Osteocyte (in vitro differentiated cells): ENCODE measurements around the gene PRKG1. TPM values are rescaled to one million over a fixed set of nuclear protein-coding genes. Genes with fewer than 3 reads are reported as not detected.

Experiments used
- DNase-seq: peaks from one replicate; pipeline ENCODE4 v3.0.0; 2021; ENCODE audit warnings: mixed read lengths; ENCODE audit not compliant: unreplicated experiment; ENCODE audit errors: extremely low spot score
- H3K27ac Mint-ChIP-seq: one replicate; pipeline ENCODE4 v1.8.0; 2021; ENCODE audit warnings: mild to moderate bottlenecking, mixed read lengths; ENCODE audit not compliant: unreplicated experiment
- H3K27me3 Mint-ChIP-seq: one replicate; pipeline ENCODE4 v1.8.0; 2021; ENCODE audit warnings: mixed read lengths; ENCODE audit not compliant: unreplicated experiment
- H3K36me3 Mint-ChIP-seq: one replicate; pipeline ENCODE4 v1.8.0; 2021; ENCODE audit warnings: mixed read lengths; ENCODE audit not compliant: unreplicated experiment
- H3K4me1 Mint-ChIP-seq: one replicate; pipeline ENCODE4 v1.8.0; 2021; ENCODE audit warnings: mixed read lengths; ENCODE audit not compliant: unreplicated experiment
- H3K4me3 Mint-ChIP-seq: one replicate; pipeline ENCODE4 v1.8.0; 2021; ENCODE audit warnings: mild to moderate bottlenecking, moderate library complexity, mixed read lengths; ENCODE audit not compliant: unreplicated experiment
- H3K9me3 Mint-ChIP-seq: one replicate; pipeline ENCODE4 v1.8.0; 2021; ENCODE audit warnings: mixed read lengths; ENCODE audit not compliant: unreplicated experiment
- total RNA-seq: library from RNA; stranded (reverse); gene quantifications from 2 replicates; pipeline ENCODE4 v1.2.1, GENCODE V29; 2021
- TF ChIP-seq, protein P1 (sequence below): fragments of 200-600 bp; sonication (generic); IDR thresholded peaks from 2 replicates; pipeline ENCODE4 v1.5.0; 2021; ENCODE audit warnings: antibody characterized with exemption, mild to moderate bottlenecking, moderate library complexity

PRKG1 gene
- total RNA-seq, 1 donor from 2014 or later, result 10.8 TPM

DNA sequence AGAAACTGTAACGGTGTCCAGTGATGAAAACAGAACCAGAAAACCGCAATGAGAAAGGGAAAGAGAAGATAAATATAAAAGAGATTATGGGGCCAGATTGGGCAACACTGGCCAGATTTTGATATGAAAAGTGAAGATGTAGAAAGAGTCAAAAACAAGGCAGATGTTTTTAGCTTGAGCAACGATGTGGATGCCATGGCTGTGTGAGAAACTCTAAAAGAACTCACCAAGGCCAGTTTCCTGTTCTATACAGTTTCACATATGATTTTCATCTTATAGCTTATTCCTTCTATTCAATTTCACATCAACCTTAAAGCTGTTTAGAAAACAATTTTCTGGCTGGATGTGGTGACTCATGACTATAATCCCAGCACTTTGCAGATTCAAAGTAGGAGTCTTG is 588.8 kb downstream of the PRKG1 start:
- Mint-ChIP-seq H3K36me3 (no peaks in the 10 kb centered on the region), H3K27me3 (no peaks in the 10 kb centered on the region), H3K27ac (no peak overlapping the region), H3K4me1 (peaks cover 6% of the 10 kb centered on the region), H3K9me3 (no peaks in the 10 kb centered on the region), H3K4me3 (no peak overlapping the region)
- TF ChIP-seq, protein P1, sequence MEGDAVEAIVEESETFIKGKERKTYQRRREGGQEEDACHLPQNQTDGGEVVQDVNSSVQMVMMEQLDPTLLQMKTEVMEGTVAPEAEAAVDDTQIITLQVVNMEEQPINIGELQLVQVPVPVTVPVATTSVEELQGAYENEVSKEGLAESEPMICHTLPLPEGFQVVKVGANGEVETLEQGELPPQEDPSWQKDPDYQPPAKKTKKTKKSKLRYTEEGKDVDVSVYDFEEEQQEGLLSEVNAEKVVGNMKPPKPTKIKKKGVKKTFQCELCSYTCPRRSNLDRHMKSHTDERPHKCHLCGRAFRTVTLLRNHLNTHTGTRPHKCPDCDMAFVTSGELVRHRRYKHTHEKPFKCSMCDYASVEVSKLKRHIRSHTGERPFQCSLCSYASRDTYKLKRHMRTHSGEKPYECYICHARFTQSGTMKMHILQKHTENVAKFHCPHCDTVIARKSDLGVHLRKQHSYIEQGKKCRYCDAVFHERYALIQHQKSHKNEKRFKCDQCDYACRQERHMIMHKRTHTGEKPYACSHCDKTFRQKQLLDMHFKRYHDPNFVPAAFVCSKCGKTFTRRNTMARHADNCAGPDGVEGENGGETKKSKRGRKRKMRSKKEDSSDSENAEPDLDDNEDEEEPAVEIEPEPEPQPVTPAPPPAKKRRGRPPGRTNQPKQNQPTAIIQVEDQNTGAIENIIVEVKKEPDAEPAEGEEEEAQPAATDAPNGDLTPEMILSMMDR, result no peak
- no peak for DNase-seq

DNA sequence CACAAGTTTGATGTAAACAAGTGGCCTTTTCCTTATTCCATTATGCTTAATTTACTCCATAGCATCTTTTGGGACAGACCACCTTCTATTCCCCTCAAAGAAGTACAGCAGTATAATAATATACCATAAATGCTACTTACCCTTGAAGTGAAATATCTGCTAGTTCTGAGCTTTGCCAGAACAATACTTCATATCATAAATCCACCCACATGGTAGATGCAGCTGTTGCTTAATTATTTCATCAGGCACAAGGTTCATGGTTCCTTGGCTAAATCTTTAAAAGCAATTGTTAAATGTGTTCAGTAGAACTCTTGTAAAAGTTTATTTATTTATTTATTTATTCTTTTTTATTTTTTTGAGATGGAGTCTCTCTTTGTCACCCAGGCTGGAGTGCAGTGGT is 592.2 kb downstream of the PRKG1 start:
- no peaks in the 10 kb centered on the region for H3K27me3 Mint-ChIP-seq
- TF ChIP-seq, protein P1, result no peak
- no peak overlapping the region for H3K4me3 Mint-ChIP-seq
- no peaks in the 10 kb centered on the region for H3K36me3 Mint-ChIP-seq
- no peaks in the 10 kb centered on the region for H3K9me3 Mint-ChIP-seq
- DNase-seq, result no peak
- peaks cover 7% of the 10 kb centered on the region for H3K4me1 Mint-ChIP-seq
- no peak overlapping the region for H3K27ac Mint-ChIP-seq

DNA sequence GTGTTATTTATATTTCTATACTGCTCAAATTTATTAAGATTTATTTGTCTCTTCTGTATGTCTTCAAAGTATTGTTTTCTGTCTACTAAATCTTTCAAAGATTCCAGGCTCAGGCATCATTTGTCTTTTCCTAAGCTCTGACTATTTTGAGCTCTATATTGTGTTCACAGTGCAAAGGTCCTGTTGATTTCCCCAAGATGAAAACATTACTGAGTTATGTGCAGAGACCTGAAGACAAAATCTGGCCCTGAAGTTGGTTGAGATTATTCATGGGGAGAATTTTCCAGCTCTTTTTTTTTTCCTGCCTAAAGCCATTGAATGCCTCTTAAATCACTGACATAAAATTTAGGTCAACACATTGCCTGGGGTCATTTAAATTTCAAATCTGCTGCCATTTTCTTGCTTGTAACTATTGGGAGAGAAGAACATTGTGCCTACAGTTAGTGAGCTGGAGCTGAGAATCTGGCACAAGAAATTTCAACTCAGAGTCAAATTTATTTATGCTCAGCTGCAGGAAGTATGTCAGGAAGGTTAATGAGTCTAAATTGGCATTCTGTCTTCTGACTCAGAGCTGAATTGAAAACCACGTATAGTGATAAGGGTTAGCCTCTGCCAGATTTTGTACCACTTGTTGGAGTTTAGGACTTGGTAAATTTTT is 593.5 kb downstream of the PRKG1 start:
- Mint-ChIP-seq H3K4me1 (peaks cover 7% of the 10 kb centered on the region), H3K36me3 (no peaks in the 10 kb centered on the region), H3K27me3 (no peaks in the 10 kb centered on the region), H3K27ac (no peak overlapping the region), H3K4me3 (no peak overlapping the region), H3K9me3 (peaks cover 7% of the 10 kb centered on the region)
- TF ChIP-seq, protein P1, result no peak
- no peak for DNase-seq

DNA sequence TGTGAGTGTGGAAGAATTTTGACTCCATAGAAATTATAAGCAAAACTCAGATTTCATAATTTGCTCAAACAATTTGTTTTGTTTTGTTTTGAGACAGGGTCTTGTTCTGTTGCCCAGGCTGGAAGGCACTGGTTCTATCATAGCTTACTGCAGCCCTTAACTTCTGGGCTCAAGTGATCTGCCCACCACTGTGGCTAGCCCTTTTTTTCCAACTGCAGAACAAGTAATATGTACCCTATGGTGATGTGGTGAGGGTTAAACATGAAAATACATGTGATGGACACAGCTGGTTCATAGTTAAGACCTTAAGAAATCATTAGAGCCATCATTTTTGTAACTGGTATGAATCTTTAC is 594.0 kb downstream of the PRKG1 start:
- H3K36me3 Mint-ChIP-seq, result no peaks in the 10 kb centered on the region
- TF ChIP-seq, protein P1, result no peak
- H3K4me1 Mint-ChIP-seq, result peaks cover 7% of the 10 kb centered on the region
- H3K9me3 Mint-ChIP-seq, result peaks cover 7% of the 10 kb centered on the region
- no peak overlapping the region for H3K27ac Mint-ChIP-seq
- no peaks in the 10 kb centered on the region for H3K27me3 Mint-ChIP-seq
- H3K4me3 Mint-ChIP-seq, result no peak overlapping the region
- no peak for DNase-seq

DNA sequence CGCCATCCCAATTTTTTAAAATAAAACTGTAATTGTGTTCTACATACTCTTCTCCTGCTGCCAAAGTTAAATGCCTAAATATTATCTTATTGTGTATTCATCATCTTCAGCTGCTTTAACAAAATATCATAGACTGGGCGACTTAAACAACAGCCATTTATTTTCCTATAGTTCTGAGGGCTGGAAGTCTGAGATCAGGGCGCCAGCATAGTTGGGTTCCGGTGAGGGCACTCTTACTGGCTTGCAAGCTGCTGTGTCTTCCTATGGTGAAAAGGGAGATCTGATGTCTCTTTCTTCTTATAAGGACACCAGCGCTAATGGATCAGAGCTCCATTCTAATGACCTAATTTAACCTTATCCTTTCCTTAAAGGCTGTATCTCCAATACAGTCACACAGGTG is 594.8 kb downstream of the PRKG1 start:
- H3K4me1 Mint-ChIP-seq, result peaks cover 7% of the 10 kb centered on the region
- no peak for DNase-seq
- no peak overlapping the region for H3K27ac Mint-ChIP-seq
- H3K4me3 Mint-ChIP-seq, result no peak overlapping the region
- H3K9me3 Mint-ChIP-seq, result peaks cover 7% of the 10 kb centered on the region
- TF ChIP-seq, protein P1, result no peak
- no peaks in the 10 kb centered on the region for H3K36me3 Mint-ChIP-seq
- no peaks in the 10 kb centered on the region for H3K27me3 Mint-ChIP-seq
